CD14-positive monocyte (primary cell): ENCODE results near the gene BMPER. TPM values are rescaled to one million over a fixed set of nuclear protein-coding genes. Genes with fewer than 3 reads are reported as not detected.

ENCODE experiments used
- DNase-seq, 3 donors: peaks; one replicate each; pipeline ENCODE4 v3.0.0-alpha.2; 2011 to 2022
- H2AFZ ChIP-seq: 2 replicates; pipeline ENCODE4 v1.6.0; 2012; ENCODE audit warnings: mild to moderate bottlenecking, low read depth, low read length, inconsistent platforms; ENCODE audit not compliant: insufficient read depth, poor library complexity, severe bottlenecking
- H3K27ac ChIP-seq, 2 donors: 1 replicate in 1 of 2; 2 replicates in 1 of 2; pipeline ENCODE4 v1.5.1; 2012 to 2013; ENCODE audit warnings: low read length in 2 of 2, control low read depth in 1 of 2, inconsistent platforms in 1 of 2, low read depth in 1 of 2, mild to moderate bottlenecking in 1 of 2
- H3K27me3 ChIP-seq, 2 donors: one replicate each; pipeline versions ENCODE4 v1.6.0 to v1.6.1; 2011 to 2013; ENCODE audit warnings: low read length in 2 of 2; ENCODE audit not compliant: control insufficient read depth in 2 of 2, insufficient read depth in 2 of 2
- H3K36me3 ChIP-seq, 2 donors: replicated peaks in 1 of 2; 1 replicate in 1 of 2; 2 replicates in 1 of 2; pipeline versions ENCODE4 v1.5.1 to v1.6.1; 2012 to 2013; ENCODE audit warnings: low read length in 2 of 2, control low read depth in 1 of 2, inconsistent platforms in 1 of 2, mild to moderate bottlenecking in 1 of 2; ENCODE audit not compliant: insufficient read depth in 2 of 2, control insufficient read depth in 1 of 2
- H3K4me1 ChIP-seq, 2 donors: 1 replicate in 1 of 2; 2 replicates in 1 of 2; pipeline versions ENCODE4 v1.5.1 to v1.6.1; 2012 to 2013; ENCODE audit warnings: low read length in 2 of 2, control low read depth in 1 of 2, inconsistent platforms in 1 of 2, mild to moderate bottlenecking in 1 of 2, moderate library complexity in 1 of 2; ENCODE audit not compliant: insufficient read depth in 2 of 2, control insufficient read depth in 1 of 2
- H3K4me2 ChIP-seq: replicated peaks from 2 replicates; pipeline ENCODE3; 2012; ENCODE audit warnings: low read length, moderate library complexity, mild to moderate bottlenecking; ENCODE audit not compliant: poor library complexity, severe bottlenecking; ENCODE audit errors: extremely low read depth
- H3K4me3 ChIP-seq, 3 experiments: fragments of 200-600 bp in 1 of 3; sonication (generic) in 1 of 3; replicated peaks in 1 of 3; 1 replicate in 2 of 3; 2 replicates in 1 of 3; pipeline ENCODE4 v1.5.1; 2011 to 2013; ENCODE audit warnings: low read length in 3 of 3, mild to moderate bottlenecking in 3 of 3, control low read depth in 2 of 3, low read depth in 2 of 3, inconsistent platforms in 1 of 3, moderate library complexity in 1 of 3
- H3K79me2 ChIP-seq: 2 replicates; pipeline ENCODE4 v1.6.0; 2012; ENCODE audit warnings: mild to moderate bottlenecking, control low read depth, inconsistent platforms, low read length, moderate library complexity; ENCODE audit not compliant: insufficient read depth
- H3K9ac ChIP-seq: 2 replicates; pipeline ENCODE4 v1.6.0; 2017; ENCODE audit warnings: low read length, mild to moderate bottlenecking; ENCODE audit not compliant: insufficient read depth, poor library complexity, severe bottlenecking
- H3K9me3 ChIP-seq, 2 donors: replicated peaks in 1 of 2; 1 replicate in 1 of 2; 2 replicates in 1 of 2; pipeline versions ENCODE4 v1.5.1 to v1.6.1; 2012 to 2013; ENCODE audit warnings: low read length in 2 of 2, control low read depth in 1 of 2; ENCODE audit not compliant: control insufficient read depth in 1 of 2, insufficient read depth in 1 of 2
- H4K20me1 ChIP-seq: 2 replicates; pipeline ENCODE4 v1.6.0; 2012; ENCODE audit warnings: mild to moderate bottlenecking, low read length, control low read depth, moderate library complexity; ENCODE audit not compliant: insufficient read depth
- H3K27ac Mint-ChIP-seq, 7 donors: one replicate each; pipeline ENCODE4 v1.8.0; 2020; ENCODE audit warnings: mild to moderate bottlenecking in 7 of 7, mixed read lengths in 7 of 7, moderate library complexity in 6 of 7, inconsistent platforms in 2 of 7
- H3K27me3 Mint-ChIP-seq, 3 donors: one replicate each; pipeline ENCODE4 v1.8.0; 2021 to 2022; ENCODE audit warnings: low read depth in 3 of 3, mild to moderate bottlenecking in 3 of 3, mixed read lengths in 3 of 3, moderate library complexity in 3 of 3, inconsistent platforms in 1 of 3
- H3K36me3 Mint-ChIP-seq, 2 donors: one replicate each; pipeline ENCODE4 v1.8.0; 2020; ENCODE audit warnings: mixed read lengths in 2 of 2, inconsistent platforms in 1 of 2, mild to moderate bottlenecking in 1 of 2
- H3K4me1 Mint-ChIP-seq: one replicate; pipeline ENCODE4 v1.8.0; 2020; ENCODE audit warnings: mild to moderate bottlenecking, mixed read lengths
- H3K4me3 Mint-ChIP-seq, 2 donors: one replicate each; pipeline ENCODE4 v1.8.0; 2020; ENCODE audit warnings: mild to moderate bottlenecking in 2 of 2, mixed read lengths in 2 of 2, moderate library complexity in 1 of 2
- H3K9me3 Mint-ChIP-seq, 7 donors: one replicate each; pipeline ENCODE4 v1.8.0; 2020 to 2022; ENCODE audit warnings: mixed read lengths in 7 of 7, mild to moderate bottlenecking in 6 of 7, moderate library complexity in 6 of 7, inconsistent platforms in 2 of 7
- CTCF ChIP-seq: fragments of 200-600 bp; IDR thresholded peaks from one replicate; pipeline ENCODE4 v1.8.0; 2022; ENCODE audit warnings: antibody characterized with exemption, mild to moderate bottlenecking
- WGBS: methylation state at CpG from one replicate; pipeline ENCODE4 v1.1.5; 2013; ENCODE audit warnings: missing lambda C conversion rate; ENCODE audit not compliant: insufficient coverage; 5-methylcytosine and 5-hydroxymethylcytosine counted together
- intact Hi-C, 2 donors: fragments of 100-400 bp; cut with micrococcal nuclease; formaldehyde crosslinking; loops; one replicate each; pipeline versions ENCODE4 v1.15.0 to v1.15.1; 2023
- polyA plus RNA-seq, 3 donors: library from polyadenylated mRNA; depleted of rRNA in 1 of 3; unstranded in 2 of 3; stranded (reverse) in 1 of 3; fragments of 300-500 nt in 2 of 3; fragments of >200 nt in 1 of 3; fragmentation: Illumina TruSeq in 2 of 3; gene quantifications; 1 replicate in 2 of 3; 2 replicates in 1 of 3; pipeline ENCODE4 v1.2.3, GENCODE V29; 2012 to 2021

BMPER gene
- polyA plus RNA-seq, 3 donors = not detected

- no peaks in the 10 kb centered on the region for H3K9me3 ChIP-seq
- intact Hi-C loops = no loop called here
- 100% methylated on average over 1 of the region's 5 CpGs for WGBS
Observed at GRCh38 chr7:34086981-34087380, 181.6 kb downstream of the BMPER start.

More at GRCh38 chr7:34086981-34087380, 181.6 kb downstream of the BMPER start:
- H3K27ac Mint-ChIP-seq = no peak overlapping the region
- H3K27me3 Mint-ChIP-seq = peaks cover 0 to 2% (median 0%) of the 10 kb centered on the region in 3 donors
- no peaks in the 10 kb centered on the region for H3K4me1 ChIP-seq
- no peak overlapping the region for H3K4me3 Mint-ChIP-seq
- H3K27ac ChIP-seq = no peak overlapping the region
- H3K4me2 ChIP-seq = no peak overlapping the region
- H3K9me3 Mint-ChIP-seq = peaks cover 0 to 12% (median 0%) of the 10 kb centered on the region in 7 donors
- no peak overlapping the region for H3K4me3 ChIP-seq
- H2AFZ ChIP-seq = no peak overlapping the region
- H3K36me3 Mint-ChIP-seq = no peaks in the 10 kb centered on the region
- H4K20me1 ChIP-seq = no peaks in the 10 kb centered on the region
- TF ChIP-seq CTCF = no peak
- no peak for DNase-seq
- H3K79me2 ChIP-seq = no peaks in the 10 kb centered on the region
- H3K4me1 Mint-ChIP-seq = no peaks in the 10 kb centered on the region
- H3K9ac ChIP-seq = no peak overlapping the region
- no peaks in the 10 kb centered on the region for H3K27me3 ChIP-seq
- H3K36me3 ChIP-seq = no peaks in the 10 kb centered on the region
